NCI-H345 treated with DMSO at 0.1 percent for 48 hours (cell line): ENCODE measurements around the gene ZNF280B.
A peak's percentile ranks its signal among the peaks of the same experiment; 100 is the strongest.
"Not testable (repeated sequence)": the region's sequence is repeated elsewhere in the genome, so short reads cannot be mapped to it uniquely, and the experiment has no call there.

Experiments
- DNase-seq: peaks from one replicate; lab custom pipeline; 2025; ENCODE audit not compliant: unreplicated experiment; lab: John Stamatoyannopoulos, UW

Gene ZNF280B

GRCh38 chr22:22465094-22465602 is 43.4 kb downstream of the ZNF280B start:
- no peak for DNase-seq

GRCh38 chr22:22464541-22465054 is 43.9 kb downstream of the ZNF280B start:
- DNase-seq: no peak

GRCh38 chr22:22463855-22464540 is 44.5 kb downstream of the ZNF280B start:
- peak; percentile 6 for DNase-seq

GRCh38 chr22:22462813-22463567 is 45.6 kb downstream of the ZNF280B start:
- no peak for DNase-seq

GRCh38 chr22:22461583-22461982 is 47.0 kb downstream of the ZNF280B start:
- no peak for DNase-seq

- no peak for DNase-seq
Measured at GRCh38 chr22:22461111-22461510, 47.4 kb downstream of the ZNF280B start.

GRCh38 chr22:22460635-22461034 is 47.9 kb downstream of the ZNF280B start:
- no peak for DNase-seq

GRCh38 chr22:22460060-22460459 is 48.5 kb downstream of the ZNF280B start:
- DNase-seq: no peak

GRCh38 chr22:22458896-22459588 is 49.5 kb downstream of the ZNF280B start:
- no peak for DNase-seq

GRCh38 chr22:22458387-22458786 is 50.2 kb downstream of the ZNF280B start:
- DNase-seq: no peak

GRCh38 chr22:22454997-22455396 is 53.5 kb downstream of the ZNF280B start:
- DNase-seq: no peak

- no peak for DNase-seq
Measured at GRCh38 chr22:22452996-22453686, 55.4 kb downstream of the ZNF280B start.

GRCh38 chr22:22452211-22452610 is 56.3 kb downstream of the ZNF280B start:
- DNase-seq: no peak

- no peak for DNase-seq
Measured at GRCh38 chr22:22450343-22450839, 58.2 kb downstream of the ZNF280B start.

- DNase-seq: no peak
Measured at GRCh38 chr22:22449819-22450218, 58.7 kb downstream of the ZNF280B start.

- no peak for DNase-seq
Measured at GRCh38 chr22:22446517-22446916, 62.0 kb downstream of the ZNF280B start.

GRCh38 chr22:22444007-22444589 is 64.4 kb downstream of the ZNF280B start:
- DNase-seq: not testable (repeated sequence)

GRCh38 chr22:22442928-22443709 is 65.4 kb downstream of the ZNF280B start:
- no peak for DNase-seq

- DNase-seq: not testable (repeated sequence)
Measured at GRCh38 chr22:22441626-22442025, 66.9 kb downstream of the ZNF280B start.

GRCh38 chr22:22440188-22440587 is 68.4 kb downstream of the ZNF280B start:
- no peak for DNase-seq
